Kidney (tissue), 14 donors: ENCODE results near the gene SLC12A9. TPM values are rescaled to one million over a fixed set of nuclear protein-coding genes. Genes with fewer than 3 reads are reported as not detected.

Experiments used
- DNase-seq, 5 donors: peaks; one replicate each; pipeline ENCODE4 v3.0.0-alpha.2; 2013 to 2020
- FAIRE-seq: peaks from 2 replicates; lab custom pipeline; 2012; peaks lifted over from hg19 to GRCh38; lab: Jason Lieb, UNC
- H3K27ac ChIP-seq, 2 donors: one replicate each; pipeline ENCODE4 v1.7.0; 2013; ENCODE audit warnings: low read depth in 2 of 2, low read length in 2 of 2, inconsistent platforms in 1 of 2
- H3K27me3 ChIP-seq: one replicate; pipeline ENCODE4 v1.7.1; 2013; ENCODE audit warnings: low read length, inconsistent platforms; ENCODE audit not compliant: control insufficient read depth, insufficient read depth
- H3K36me3 ChIP-seq, 3 donors: one replicate each; pipeline versions ENCODE4 v1.7.0 to v1.7.1; 2013; ENCODE audit warnings: low read length in 3 of 3, control low read depth in 1 of 3, inconsistent platforms in 1 of 3; ENCODE audit not compliant: insufficient read depth in 3 of 3, control insufficient read depth in 2 of 3
- H3K4me1 ChIP-seq, 3 donors: one replicate each; pipeline versions ENCODE4 v1.7.0 to v1.7.1; 2013; ENCODE audit warnings: low read length in 3 of 3, inconsistent platforms in 1 of 3, low read depth in 1 of 3; ENCODE audit not compliant: control insufficient read depth in 2 of 3, insufficient read depth in 2 of 3
- H3K4me3 ChIP-seq, 3 donors: one replicate each; pipeline versions ENCODE4 v1.7.0 to v1.8.1; 2013; ENCODE audit warnings: low read length in 3 of 3, control low read depth in 1 of 3, inconsistent platforms in 1 of 3
- H3K9ac ChIP-seq, 3 donors: one replicate each; pipeline versions ENCODE4 v1.7.0 to v1.7.1; 2013; ENCODE audit warnings: low read length in 3 of 3, control low read depth in 1 of 3, inconsistent platforms in 1 of 3
- H3K9me3 ChIP-seq, 3 donors: one replicate each; pipeline versions ENCODE4 v1.7.0 to v1.7.1; 2013; ENCODE audit warnings: low read length in 3 of 3, control low read depth in 1 of 3, inconsistent platforms in 1 of 3; ENCODE audit not compliant: control insufficient read depth in 2 of 3, insufficient read depth in 1 of 3
- intact Hi-C: fragments of 100-400 bp; cut with DNase I; formaldehyde crosslinking; loops from one replicate; pipeline ENCODE4 v1.11.1; 2022
- polyA plus RNA-seq: library from polyadenylated mRNA; stranded (reverse); fragments of 350-450 nt; fragmentation: Illumina TruSeq; extraction: RNeasy Lipid Tissue Mini Kit (QIAGEN cat#74804); gene quantifications from one replicate; pipeline ENCODE4 v1.2.3, GENCODE V29; 2014; ENCODE audit warnings: low read depth, low replicate concordance; ENCODE audit not compliant: insufficient read depth
- total RNA-seq: library from RNA; stranded (reverse); fragmentation: NEBNext Ultra II Directional; extraction: Animal tissue kit (Norgen Biotek cat#: 25700); gene quantifications from one replicate; pipeline ENCODE4 v1.2.1, GENCODE V29; 2021
- TF ChIP-seq, protein P1 (sequence below): IDR thresholded peaks from 3 replicates; pipeline ENCODE4 v1.5.1; 2012; ENCODE audit warnings: mild to moderate bottlenecking, moderate library complexity, borderline replicate concordance; ENCODE audit not compliant: insufficient read depth; ENCODE audit errors: extremely low read depth
- donor health status: control.
- donor health status: control.
- donor health status: control.
- donor health status: control.
- donor health status: control.
- donor health status: DM: yes; HTN: yes; CAD: no.
- donor health status: Normal renal cell carcinoma (clear cell type).

Gene SLC12A9
- total and polyA plus RNA-seq, 2 donors from 2014 or later, result 19.7 to 29.9 TPM

GRCh38 chr7:100822236-100823139, 30.0 kb upstream of the SLC12A9 start:
- H3K9ac ChIP-seq, result no peak overlapping the region
- FAIRE-seq, result no peak
- intact Hi-C loops, result no loop called here
- H3K36me3 ChIP-seq, result peaks cover 0 to 30% (median 7%) of the 10 kb centered on the region in 3 donors
- no peak for DNase-seq
- H3K27ac ChIP-seq, result no peak overlapping the region
- no peaks in the 10 kb centered on the region for H3K9me3 ChIP-seq
- H3K27me3 ChIP-seq, result no peaks in the 10 kb centered on the region
- TF ChIP-seq, protein P1, sequence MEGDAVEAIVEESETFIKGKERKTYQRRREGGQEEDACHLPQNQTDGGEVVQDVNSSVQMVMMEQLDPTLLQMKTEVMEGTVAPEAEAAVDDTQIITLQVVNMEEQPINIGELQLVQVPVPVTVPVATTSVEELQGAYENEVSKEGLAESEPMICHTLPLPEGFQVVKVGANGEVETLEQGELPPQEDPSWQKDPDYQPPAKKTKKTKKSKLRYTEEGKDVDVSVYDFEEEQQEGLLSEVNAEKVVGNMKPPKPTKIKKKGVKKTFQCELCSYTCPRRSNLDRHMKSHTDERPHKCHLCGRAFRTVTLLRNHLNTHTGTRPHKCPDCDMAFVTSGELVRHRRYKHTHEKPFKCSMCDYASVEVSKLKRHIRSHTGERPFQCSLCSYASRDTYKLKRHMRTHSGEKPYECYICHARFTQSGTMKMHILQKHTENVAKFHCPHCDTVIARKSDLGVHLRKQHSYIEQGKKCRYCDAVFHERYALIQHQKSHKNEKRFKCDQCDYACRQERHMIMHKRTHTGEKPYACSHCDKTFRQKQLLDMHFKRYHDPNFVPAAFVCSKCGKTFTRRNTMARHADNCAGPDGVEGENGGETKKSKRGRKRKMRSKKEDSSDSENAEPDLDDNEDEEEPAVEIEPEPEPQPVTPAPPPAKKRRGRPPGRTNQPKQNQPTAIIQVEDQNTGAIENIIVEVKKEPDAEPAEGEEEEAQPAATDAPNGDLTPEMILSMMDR, result no peak
- H3K4me1 ChIP-seq, result no peaks in the 10 kb centered on the region
- no peak overlapping the region for H3K4me3 ChIP-seq

DNA sequence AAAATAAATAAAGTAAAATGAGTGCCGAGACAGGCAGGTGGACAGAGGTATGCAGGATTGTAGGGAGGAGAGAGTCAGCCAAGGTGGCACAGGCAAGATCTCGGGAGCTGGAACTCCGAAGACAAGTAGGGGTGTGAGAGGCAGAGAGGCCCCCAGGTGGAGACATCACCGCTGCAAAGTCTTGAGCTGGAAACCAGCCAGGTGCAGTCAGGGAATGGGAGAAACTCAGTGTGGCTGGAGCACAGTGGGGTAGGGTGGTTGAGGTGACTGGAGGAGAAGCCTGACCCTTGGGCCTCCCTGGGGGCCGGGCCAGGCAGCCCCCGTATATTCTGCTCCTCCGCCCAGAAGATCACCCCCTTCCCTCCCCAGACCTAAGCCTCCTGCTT, 29.4 kb upstream of the SLC12A9 start:
- Histone ChIP-seq H3K27me3 (no peaks in the 10 kb centered on the region), H3K9me3 (no peaks in the 10 kb centered on the region), H3K27ac (no peak overlapping the region), H3K36me3 (peaks cover 0 to 30% (median 7%) of the 10 kb centered on the region in 3 donors), H3K4me3 (no peak overlapping the region), H3K4me1 (no peaks in the 10 kb centered on the region), H3K9ac (no peak overlapping the region)
- FAIRE-seq, result no peak
- intact Hi-C loops, result no loop called here
- TF ChIP-seq, protein P1, result no peak
- no peak for DNase-seq

DNA sequence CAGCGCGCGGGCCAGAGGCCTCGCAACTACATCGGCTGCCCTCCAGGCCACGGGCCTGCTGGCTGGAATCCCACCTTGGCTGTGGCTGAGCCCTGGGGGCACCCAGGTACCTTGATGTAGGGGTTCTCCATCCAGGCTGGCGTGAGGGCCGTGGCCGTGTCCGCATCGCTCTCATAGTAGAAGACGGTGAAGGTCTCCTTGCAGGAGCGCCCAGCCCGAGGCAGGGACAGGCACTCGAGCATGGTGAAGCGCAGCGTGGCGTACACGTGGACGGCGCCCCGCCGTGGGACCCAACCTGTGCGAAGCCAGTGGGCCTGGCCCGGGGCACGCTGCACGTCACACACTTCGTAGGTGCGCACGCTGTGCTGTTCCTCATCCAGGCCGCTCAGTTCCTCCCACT, 29.0 kb upstream of the SLC12A9 start:
- no peak overlapping the region for H3K27ac ChIP-seq

More for the DNA sequence above, 29.0 kb upstream of the SLC12A9 start:
- H3K27me3 ChIP-seq, result no peaks in the 10 kb centered on the region
- TF ChIP-seq, protein P1, result no peak
- no peak overlapping the region for H3K4me3 ChIP-seq
- H3K36me3 ChIP-seq, result peaks cover 0 to 30% (median 5%) of the 10 kb centered on the region in 3 donors
- H3K4me1 ChIP-seq, result no peaks in the 10 kb centered on the region
- FAIRE-seq (no peak), DNase-seq (no peak)
- H3K9ac ChIP-seq, result no peak overlapping the region
- intact Hi-C loops, result no loop called here
- no peaks in the 10 kb centered on the region for H3K9me3 ChIP-seq
